IPS DF 6.9 (cell line): ENCODE measurements around the gene HTR3D.
"Not testable (repeated sequence)": the region's sequence is repeated elsewhere in the genome, so short reads cannot be mapped to it uniquely, and the experiment has no call there.

Experiments
- DNase-seq: peaks from one replicate; pipeline ENCODE4 v3.0.0-alpha.2; 2013; ENCODE audit warnings: low read depth, low spot score
- H3K27ac ChIP-seq: one replicate; pipeline ENCODE4 v1.5.1; 2013; ENCODE audit warnings: low read length, control low read depth
- H3K27me3 ChIP-seq: 2 replicates; pipeline ENCODE4 v1.6.1; 2013; ENCODE audit warnings: mild to moderate bottlenecking, low read length; ENCODE audit not compliant: control insufficient read depth, insufficient read depth
- H3K36me3 ChIP-seq: 2 replicates; pipeline ENCODE4 v1.6.1; 2013; ENCODE audit warnings: low read length; ENCODE audit not compliant: control insufficient read depth, insufficient read depth
- H3K4me1 ChIP-seq: 2 replicates; pipeline ENCODE4 v1.6.1; 2013; ENCODE audit warnings: low read length; ENCODE audit not compliant: control insufficient read depth, insufficient read depth
- H3K4me3 ChIP-seq: 2 replicates; pipeline ENCODE4 v1.5.1; 2013; ENCODE audit warnings: mild to moderate bottlenecking, low read length
- H3K9me3 ChIP-seq: 2 replicates; pipeline ENCODE4 v1.6.1; 2013; ENCODE audit warnings: low read length, inconsistent platforms; ENCODE audit not compliant: control insufficient read depth, insufficient read depth
- WGBS: extraction: QIAGEN DNeasy Blood & Tissue Kit; methylation state at CpG from one replicate; pipeline ENCODE4 v1.1.7; 2013; ENCODE audit warnings: mixed read lengths, missing lambda C conversion rate; ENCODE audit not compliant: insufficient read length, insufficient coverage; 5-methylcytosine and 5-hydroxymethylcytosine counted together

The HTR3D gene

GRCh38 chr3:184003187-184003967 lies 28.2 kb upstream of the HTR3D start:
- no peaks in the 10 kb centered on the region for H3K4me1 ChIP-seq
- no CpG with 5 or more reads among the region's 5 CpGs for WGBS
- DNase-seq: no peak
- H3K9me3 ChIP-seq: no peaks in the 10 kb centered on the region
- H3K27ac ChIP-seq: no peak overlapping the region
- H3K4me3 ChIP-seq: no peak overlapping the region
- H3K27me3 ChIP-seq: no peaks in the 10 kb centered on the region
- H3K36me3 ChIP-seq: no peaks in the 10 kb centered on the region

- WGBS: no CpG with 5 or more reads among the region's 2 CpGs
- Histone ChIP-seq H3K27ac (no peak overlapping the region), H3K4me1 (no peaks in the 10 kb centered on the region), H3K4me3 (no peak overlapping the region), H3K36me3 (0 out of 2 replicates have a peak, but pooled peaks cover 3% of the 10 kb centered on the region), H3K27me3 (no peaks in the 10 kb centered on the region), H3K9me3 (no peaks in the 10 kb centered on the region)
- no peak for DNase-seq
Observed at GRCh38 chr3:184004476-184004875, 27.1 kb upstream of the HTR3D start.

GRCh38 chr3:184005941-184006507 lies 25.5 kb upstream of the HTR3D start:
- Histone ChIP-seq H3K27ac (no peak overlapping the region), H3K27me3 (no peaks in the 10 kb centered on the region), H3K9me3 (no peaks in the 10 kb centered on the region), H3K36me3 (0 out of 2 replicates have a peak, but pooled peaks cover 3% of the 10 kb centered on the region), H3K4me1 (no peaks in the 10 kb centered on the region), H3K4me3 (no peak overlapping the region)
- WGBS: no CpG with 5 or more reads among the region's 11 CpGs
- no peak for DNase-seq

- WGBS: no CpG with 5 or more reads among the region's 11 CpGs
- H3K9me3 ChIP-seq: not testable (repeated sequence)
Observed at GRCh38 chr3:184007143-184007813, 24.3 kb upstream of the HTR3D start.

GRCh38 chr3:184008161-184008560 lies 23.4 kb upstream of the HTR3D start:
- no peak overlapping the region for H3K4me3 ChIP-seq
- WGBS: no CpG with 5 or more reads among the region's 3 CpGs
- H3K36me3 ChIP-seq: peaks cover 3% of the 10 kb centered on the region; the same call in 1 of the 2 replicates
- DNase-seq: no peak
- H3K9me3 ChIP-seq: no peaks in the 10 kb centered on the region
- no peaks in the 10 kb centered on the region for H3K27me3 ChIP-seq
- no peaks in the 10 kb centered on the region for H3K4me1 ChIP-seq
- no peak overlapping the region for H3K27ac ChIP-seq

More at GRCh38 chr3:184007143-184007813, 24.3 kb upstream of the HTR3D start:
- H3K36me3 ChIP-seq, H3K27me3 ChIP-seq, H3K4me3 ChIP-seq, DNase-seq, H3K4me1 ChIP-seq, H3K27ac ChIP-seq: not testable (repeated sequence)

- DNase-seq: no peak
- no peaks in the 10 kb centered on the region for H3K9me3 ChIP-seq
- H3K4me1 ChIP-seq: no peaks in the 10 kb centered on the region
- WGBS: no CpG with 5 or more reads among the region's 4 CpGs
- H3K27me3 ChIP-seq: no peaks in the 10 kb centered on the region
- no peak overlapping the region for H3K27ac ChIP-seq
- no peak overlapping the region for H3K4me3 ChIP-seq
- peaks cover 3% of the 10 kb centered on the region; the same call in 1 of the 2 replicates for H3K36me3 ChIP-seq
Observed at GRCh38 chr3:184011230-184011876, 20.2 kb upstream of the HTR3D start.

GRCh38 chr3:184011937-184012889 lies 19.3 kb upstream of the HTR3D start:
- no peak for DNase-seq
- Histone ChIP-seq H3K36me3 (peaks cover 3% of the 10 kb centered on the region; the same call in 1 of the 2 replicates), H3K9me3 (no peaks in the 10 kb centered on the region), H3K4me1 (peaks cover 2% of the 10 kb centered on the region; the same call in 1 of the 2 replicates), H3K4me3 (no peak overlapping the region), H3K27ac (no peak overlapping the region), H3K27me3 (no peaks in the 10 kb centered on the region)
- WGBS: no CpG with 5 or more reads among the region's 6 CpGs

GRCh38 chr3:184015381-184016019 lies 16.0 kb upstream of the HTR3D start:
- H3K27me3 ChIP-seq: no peaks in the 10 kb centered on the region
- no peak overlapping the region for H3K4me3 ChIP-seq
- peaks cover 2% of the 10 kb centered on the region; the same call in 1 of the 2 replicates for H3K4me1 ChIP-seq
- no peaks in the 10 kb centered on the region for H3K9me3 ChIP-seq
- no peak overlapping the region for H3K27ac ChIP-seq
- no peaks in the 10 kb centered on the region; the same call in 1 of the 2 replicates for H3K36me3 ChIP-seq
- DNase-seq: no peak
- WGBS: no CpG with 5 or more reads among the region's 10 CpGs

GRCh38 chr3:184016169-184016570 lies 15.4 kb upstream of the HTR3D start:
- no peak for DNase-seq
- Histone ChIP-seq H3K27me3 (no peaks in the 10 kb centered on the region), H3K4me3 (no peak overlapping the region), H3K36me3 (no peaks in the 10 kb centered on the region; the same call in 1 of the 2 replicates), H3K27ac (no peak overlapping the region), H3K4me1 (peaks cover 2% of the 10 kb centered on the region; the same call in 1 of the 2 replicates), H3K9me3 (no peaks in the 10 kb centered on the region)
- WGBS: no CpG with 5 or more reads among the region's 5 CpGs
